HFF-Myc (cell line): Measurements from ENCODE around the gene ADARB2.

Experiments used
- DNase-seq: peaks from one replicate; pipeline ENCODE4 v3.0.0-alpha.2; 2011; ENCODE audit warnings: low read depth; ENCODE audit errors: extremely low read depth
- H3K4me3 ChIP-seq: replicated peaks from 2 replicates; pipeline ENCODE4 v1.5.1; 2011; ENCODE audit warnings: low read depth, mild to moderate bottlenecking, control low read depth, low read length
- CTCF ChIP-seq: IDR thresholded peaks from 2 replicates; pipeline ENCODE4 v1.5.1; 2012; ENCODE audit warnings: mild to moderate bottlenecking, low read depth, low read length, control low read depth; ENCODE audit errors: missing control alignments

Gene ADARB2

DNA sequence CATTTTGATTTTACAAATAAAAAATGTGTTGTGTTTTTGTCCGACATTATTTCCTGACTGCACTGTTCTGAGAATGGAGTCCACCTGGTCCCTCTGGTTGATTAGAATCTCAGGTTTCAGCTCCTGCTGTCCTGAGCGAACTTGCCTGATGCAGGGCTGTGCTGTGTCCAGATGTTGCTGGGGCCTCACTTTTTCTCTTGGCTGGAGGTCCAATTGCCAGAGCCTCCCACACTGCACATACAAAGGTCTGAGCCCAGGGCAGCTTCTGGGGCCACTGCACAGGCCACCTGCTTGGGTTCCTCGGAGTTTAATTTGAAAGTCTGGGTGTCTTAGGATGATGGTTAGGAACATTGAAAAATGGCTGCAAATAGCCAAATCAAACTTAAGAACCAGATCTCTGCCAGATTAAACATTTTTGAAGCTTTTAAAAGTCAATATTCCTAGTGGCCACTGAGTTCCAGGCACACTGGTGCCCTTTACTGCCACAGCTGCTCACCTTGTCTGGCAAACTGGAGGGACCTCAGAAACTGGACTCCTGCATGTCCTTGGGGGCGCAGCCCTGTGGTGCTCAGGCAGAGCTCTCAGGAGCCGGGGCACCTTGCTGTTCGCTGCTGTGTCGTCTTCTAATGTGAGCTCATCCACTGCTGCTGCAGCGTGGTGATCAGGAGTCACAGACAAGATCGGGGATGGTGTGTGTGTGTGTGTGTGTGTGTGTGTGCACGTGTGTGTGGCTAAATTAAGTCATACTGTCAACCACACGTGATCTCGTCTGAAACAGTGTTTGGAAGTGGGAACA lies 606.1 kb downstream of the ADARB2 start:
- H3K4me3 ChIP-seq = no peak overlapping the region
- TF ChIP-seq CTCF = no peak
- no peak for DNase-seq

GRCh38 chr10:1130226-1130625 lies 607.1 kb downstream of the ADARB2 start:
- DNase-seq = no peak
- no peak overlapping the region for H3K4me3 ChIP-seq
- no peak for TF ChIP-seq CTCF

DNA sequence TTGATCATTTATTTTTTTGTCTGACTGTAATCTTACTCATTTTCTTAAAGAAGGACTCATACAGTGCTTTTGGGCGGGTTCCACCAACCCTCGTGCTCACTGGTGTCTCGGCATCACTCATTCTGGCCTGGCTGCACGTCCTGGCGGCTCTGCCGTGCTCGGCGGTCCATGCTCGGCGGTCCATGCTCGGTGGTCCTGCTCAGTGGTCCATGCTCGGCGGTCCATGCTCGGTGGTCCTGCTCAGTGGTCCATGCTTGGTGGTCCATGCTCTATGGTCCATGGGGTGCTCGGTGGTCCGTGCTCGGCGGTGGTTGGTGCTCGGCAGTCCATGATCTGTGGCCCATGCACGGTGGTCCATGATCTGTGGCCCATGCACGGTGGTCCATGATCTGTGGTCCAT lies 608.7 kb downstream of the ADARB2 start:
- DNase-seq = no peak
- TF ChIP-seq CTCF = no peak
- H3K4me3 ChIP-seq = no peak overlapping the region

GRCh38 chr10:1128115-1128514 lies 609.2 kb downstream of the ADARB2 start:
- TF ChIP-seq CTCF = no peak
- DNase-seq = no peak
- H3K4me3 ChIP-seq = no peak overlapping the region

DNA sequence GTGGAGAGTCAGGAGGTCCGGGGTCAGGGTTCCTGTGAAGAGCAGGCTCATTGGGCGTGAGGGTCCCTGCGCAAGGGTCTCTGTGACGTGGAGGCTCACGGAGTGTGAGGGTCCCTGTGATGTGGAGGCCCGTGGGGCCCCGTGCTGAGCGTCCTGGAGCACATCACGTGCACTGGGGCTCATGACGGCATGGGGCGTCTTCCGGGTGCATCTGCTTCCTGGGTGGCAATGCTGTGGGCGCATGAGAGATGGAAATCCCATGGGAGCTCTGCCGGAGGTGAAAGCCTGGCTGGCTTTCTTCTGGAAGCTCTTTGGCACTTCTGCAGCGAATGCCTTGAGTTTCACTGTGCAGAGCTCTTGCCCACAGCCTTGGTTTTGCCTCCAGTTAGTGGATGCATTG lies 609.7 kb downstream of the ADARB2 start:
- no peak for TF ChIP-seq CTCF
- no peak for DNase-seq
- no peak overlapping the region for H3K4me3 ChIP-seq
